Adrenal gland (tissue), 5 donors: Measurements from ENCODE around the gene ERBB2.

ENCODE experiments used
- POLR2A ChIP-seq, 2 donors: fragments of 450-650 bp; IDR thresholded peaks; one replicate each; pipeline ENCODE4 v1.6.1; 2017; ENCODE audit warnings: antibody characterized with exemption in 2 of 2, mild to moderate bottlenecking in 2 of 2, moderate library complexity in 1 of 2
- TF ChIP-seq, protein P1 (sequence below), 6 experiments: fragments of 450-650 bp in 4 of 6; fragments of 200-600 bp in 2 of 6; sonication (generic) in 1 of 6; IDR thresholded peaks; 1 replicate in 5 of 6; 2 replicates in 1 of 6; pipeline versions ENCODE4 v1.5.1 to v1.8.0; 2016 to 2021; ENCODE audit warnings: antibody characterized with exemption in 6 of 6, mild to moderate bottlenecking in 2 of 6, moderate library complexity in 1 of 6
- donor health status: DM: no; HTN: no; CAD: no.

DNA sequence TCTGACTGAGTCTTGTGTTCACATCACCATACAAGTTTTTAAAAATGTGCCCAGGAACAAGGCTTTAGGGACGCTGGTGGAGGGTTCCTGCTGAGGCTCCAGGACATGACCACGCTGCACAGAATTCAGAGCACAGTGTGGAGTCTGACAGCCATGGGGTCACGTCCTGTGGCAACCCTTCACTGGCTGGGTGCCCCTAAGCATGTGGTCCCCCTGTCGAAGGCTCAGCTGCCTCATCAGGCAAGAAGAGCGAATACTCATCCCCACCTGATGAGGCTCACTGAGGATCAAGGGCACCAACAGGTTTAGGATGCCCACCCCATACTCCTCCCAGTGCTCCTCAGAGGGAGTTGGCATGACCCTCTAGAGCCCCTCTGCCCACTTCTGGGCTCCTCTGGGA lies 25.7 kb upstream of the ERBB2 start:
- TF ChIP-seq, protein P1, sequence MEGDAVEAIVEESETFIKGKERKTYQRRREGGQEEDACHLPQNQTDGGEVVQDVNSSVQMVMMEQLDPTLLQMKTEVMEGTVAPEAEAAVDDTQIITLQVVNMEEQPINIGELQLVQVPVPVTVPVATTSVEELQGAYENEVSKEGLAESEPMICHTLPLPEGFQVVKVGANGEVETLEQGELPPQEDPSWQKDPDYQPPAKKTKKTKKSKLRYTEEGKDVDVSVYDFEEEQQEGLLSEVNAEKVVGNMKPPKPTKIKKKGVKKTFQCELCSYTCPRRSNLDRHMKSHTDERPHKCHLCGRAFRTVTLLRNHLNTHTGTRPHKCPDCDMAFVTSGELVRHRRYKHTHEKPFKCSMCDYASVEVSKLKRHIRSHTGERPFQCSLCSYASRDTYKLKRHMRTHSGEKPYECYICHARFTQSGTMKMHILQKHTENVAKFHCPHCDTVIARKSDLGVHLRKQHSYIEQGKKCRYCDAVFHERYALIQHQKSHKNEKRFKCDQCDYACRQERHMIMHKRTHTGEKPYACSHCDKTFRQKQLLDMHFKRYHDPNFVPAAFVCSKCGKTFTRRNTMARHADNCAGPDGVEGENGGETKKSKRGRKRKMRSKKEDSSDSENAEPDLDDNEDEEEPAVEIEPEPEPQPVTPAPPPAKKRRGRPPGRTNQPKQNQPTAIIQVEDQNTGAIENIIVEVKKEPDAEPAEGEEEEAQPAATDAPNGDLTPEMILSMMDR (IDR thresholded peaks at IDR 0.05) = no peak
- no peak for TF ChIP-seq POLR2A (IDR thresholded peaks at IDR 0.05)
